Activated CD4-positive, alpha-beta memory T cell treated with anti-CD3 and anti-CD28 coated beads, Interleukin-2, amount 10 ng/mL, durations not matched to agents 7 days and 5 days (primary cell): Measurements from ENCODE around the gene HEYL. TPM values are rescaled to one million over a fixed set of nuclear protein-coding genes. Genes with fewer than 3 reads are reported as not detected.
"Not testable (repeated sequence)": the region's sequence is repeated elsewhere in the genome, so short reads cannot be mapped to it uniquely, and the experiment has no call there.

ENCODE experiments used
- CTCF ChIA-PET: fragments of 350-600 bp; sonication (Branson Sonifier 250); formaldehyde crosslinking; loops from one replicate; lab custom pipeline; 2021; ENCODE audit warnings: antibody characterized with exemption, inconsistent platforms; lab: Charles Lee
- POLR2A ChIA-PET: fragments of 350-600 bp; sonication (Branson Sonifier 250); formaldehyde crosslinking; loops from one replicate; lab custom pipeline; 2021; ENCODE audit warnings: antibody characterized with exemption; lab: Charles Lee
- DNase-seq: peaks from one replicate; pipeline ENCODE4 v3.0.0-alpha.2; 2020
- H3K27ac Mint-ChIP-seq: one replicate; pipeline ENCODE4 v1.8.0; 2021; ENCODE audit warnings: mild to moderate bottlenecking, mixed read lengths
- H3K27me3 Mint-ChIP-seq: one replicate; pipeline ENCODE4 v1.8.0; 2021; ENCODE audit warnings: mixed read lengths
- H3K36me3 Mint-ChIP-seq: one replicate; pipeline ENCODE4 v1.8.0; 2021; ENCODE audit warnings: low read depth, mixed read lengths
- H3K4me1 Mint-ChIP-seq: one replicate; pipeline ENCODE4 v1.8.0; 2021; ENCODE audit warnings: mixed read lengths
- H3K4me3 Mint-ChIP-seq: one replicate; pipeline ENCODE4 v1.8.0; 2021; ENCODE audit warnings: mild to moderate bottlenecking, mixed read lengths
- H3K9me3 Mint-ChIP-seq: one replicate; pipeline ENCODE4 v1.8.0; 2021; ENCODE audit warnings: mixed read lengths
- total RNA-seq, 2 experiments: library from RNA; stranded (reverse); gene quantifications; one replicate each; pipeline ENCODE4 v1.2.3, GENCODE V29; 2021

The HEYL gene
- total RNA-seq, 2 experiments from 2014 or later = not detected

GRCh38 chr1:39617488-39618049 lies 21.9 kb downstream of the HEYL start:
- Mint-ChIP-seq H3K27me3 (peaks cover 3% of the 10 kb centered on the region), H3K36me3 (no peaks in the 10 kb centered on the region), H3K4me1 (no peaks in the 10 kb centered on the region), H3K9me3 (no peaks in the 10 kb centered on the region), H3K4me3 (no peak overlapping the region), H3K27ac (no peak overlapping the region)
- ChIA-PET POLR2A (interaction anchor here (1.0 kb wide), 1 partner anchor 42 kb away, joined by 3 read pairs; no protein-coding TSS in a partner anchor), CTCF (interaction anchor here (2.4 kb wide), 1 partner anchor 11 kb away, joined by 9 read pairs; no protein-coding TSS in a partner anchor)
- DNase-seq = no peak

- Mint-ChIP-seq H3K27ac (no peak overlapping the region), H3K36me3 (no peaks in the 10 kb centered on the region), H3K4me1 (no peaks in the 10 kb centered on the region), H3K4me3 (no peak overlapping the region), H3K27me3 (peaks cover 5% of the 10 kb centered on the region), H3K9me3 (no peaks in the 10 kb centered on the region)
- ChIA-PET POLR2A (no interaction called here), CTCF (no interaction called here)
- DNase-seq = no peak
These were observed 24.3 kb downstream of the HEYL start for GRCh38 chr1:39615086-39615673.

DNA sequence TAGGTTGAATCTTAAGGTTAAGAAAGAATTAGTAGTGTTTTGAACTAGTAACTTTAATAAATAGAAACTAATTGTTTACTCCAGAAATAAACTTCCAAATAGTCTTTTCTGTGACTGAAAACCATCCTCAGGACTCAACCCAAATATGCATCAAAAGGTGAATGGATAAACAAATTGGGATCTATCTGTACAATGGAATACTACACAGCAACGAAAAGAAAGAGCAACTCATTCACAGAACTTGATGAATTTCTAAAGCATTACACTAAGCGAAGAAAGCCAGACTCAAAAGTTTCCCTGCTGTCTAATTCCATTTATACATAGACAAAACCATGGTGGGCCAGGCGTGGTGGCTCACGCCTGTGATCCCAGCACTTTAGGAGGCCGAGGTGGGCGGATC lies 25.0 kb downstream of the HEYL start:
- ChIA-PET CTCF (interaction anchor here (1.1 kb wide), 1 partner anchor 43 kb away, joined by 4 read pairs; no protein-coding TSS in a partner anchor), POLR2A (no interaction called here)
- DNase-seq = no peak
- no peaks in the 10 kb centered on the region for H3K36me3 Mint-ChIP-seq
- no peaks in the 10 kb centered on the region for H3K9me3 Mint-ChIP-seq
- H3K4me3 Mint-ChIP-seq = no peak overlapping the region
- H3K4me1 Mint-ChIP-seq = peaks cover under 1% of the 10 kb centered on the region
- H3K27me3 Mint-ChIP-seq = peaks cover 6% of the 10 kb centered on the region
- H3K27ac Mint-ChIP-seq = no peak overlapping the region

DNA sequence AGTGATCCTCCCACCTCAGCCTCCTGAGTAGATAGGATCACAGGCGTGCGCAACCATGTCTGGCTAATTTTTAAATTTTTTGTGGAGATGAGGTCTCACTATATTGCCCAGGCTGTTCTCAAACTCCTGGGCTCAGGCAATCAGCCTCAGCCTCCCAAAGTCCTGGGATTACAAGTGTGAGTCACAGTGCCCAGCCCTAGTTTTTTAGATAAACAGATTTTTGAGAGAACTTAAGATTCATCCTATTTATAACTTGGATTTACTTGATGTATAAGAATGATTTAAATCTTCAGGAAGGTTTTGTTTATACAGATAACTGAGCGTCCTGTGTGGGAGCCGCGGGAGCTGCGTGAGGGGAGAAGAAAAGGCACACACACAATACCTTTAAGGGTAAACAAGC lies 26.2 kb downstream of the HEYL start:
- H3K27me3 Mint-ChIP-seq = peaks cover 14% of the 10 kb centered on the region
- H3K27ac Mint-ChIP-seq = no peak overlapping the region
- no peak overlapping the region for H3K4me3 Mint-ChIP-seq
- POLR2A ChIA-PET = no interaction called here
- no peak for DNase-seq
- H3K4me1 Mint-ChIP-seq = peaks cover 3% of the 10 kb centered on the region
- H3K9me3 Mint-ChIP-seq = no peaks in the 10 kb centered on the region
- CTCF ChIA-PET = no interaction called here
- H3K36me3 Mint-ChIP-seq = no peaks in the 10 kb centered on the region

DNA sequence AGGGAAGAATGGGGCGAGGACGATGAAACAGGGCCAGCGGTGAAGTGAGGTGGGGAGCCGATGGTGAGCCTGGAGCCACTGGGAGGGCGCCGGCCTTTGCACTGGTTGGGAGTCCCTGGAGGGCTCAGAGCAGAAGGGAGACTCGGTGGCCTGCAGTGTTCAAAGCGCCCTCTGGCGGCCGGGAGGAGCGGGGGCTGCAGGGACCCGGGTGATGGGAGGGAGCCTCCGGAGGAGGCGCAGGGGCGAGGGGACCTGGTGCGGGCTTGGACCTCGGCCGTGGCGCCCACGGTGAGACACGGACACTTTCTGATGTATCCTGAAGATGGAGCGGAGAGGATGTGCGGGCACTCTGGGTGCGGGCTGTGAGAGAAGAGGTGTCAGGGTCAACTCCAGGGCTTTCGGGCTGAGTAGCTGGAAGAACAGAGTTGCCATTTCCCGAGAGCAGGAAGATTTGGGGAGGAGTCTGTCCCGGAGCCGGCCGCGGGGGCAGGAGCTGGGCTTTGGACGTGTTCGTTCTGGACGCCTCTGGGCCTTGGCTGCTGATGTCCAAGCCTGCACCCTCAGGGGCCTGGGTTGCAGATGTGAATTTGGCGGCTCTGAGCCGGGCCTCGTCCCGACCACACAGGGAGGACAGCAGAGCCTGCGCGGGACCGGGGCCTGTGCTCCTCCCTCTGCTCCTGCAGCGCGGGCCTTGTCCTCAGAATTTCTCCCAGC lies 29.7 kb downstream of the HEYL start:
- Mint-ChIP-seq H3K27ac (no peak overlapping the region), H3K4me1 (peaks cover 7% of the 10 kb centered on the region), H3K36me3 (no peaks in the 10 kb centered on the region), H3K27me3 (peaks cover 11% of the 10 kb centered on the region), H3K4me3 (no peak overlapping the region), H3K9me3 (no peaks in the 10 kb centered on the region)
- ChIA-PET CTCF (interaction anchor here (1.0 to 9.2 kb wide), 5 partner anchors 10 to 46 kb away, joined by 3 to 229 read pairs (median 5); no protein-coding TSS in a partner anchor), POLR2A (no interaction called here)
- peak; percentile 65 for DNase-seq

- H3K9me3 Mint-ChIP-seq = no peaks in the 10 kb centered on the region
- DNase-seq = no peak
- CTCF ChIA-PET = interaction anchor here (1.0 to 9.2 kb wide), 8 partner anchors 19 to 116 kb away, joined by 3 to 229 read pairs (median 4); partner anchors contain the start of gene PABPC4
- H3K36me3 Mint-ChIP-seq = no peaks in the 10 kb centered on the region
- peaks cover 14% of the 10 kb centered on the region for H3K27me3 Mint-ChIP-seq
- H3K4me3 Mint-ChIP-seq = no peak overlapping the region
- H3K27ac Mint-ChIP-seq = no peak overlapping the region
- POLR2A ChIA-PET = interaction anchor here (0.6 to 0.8 kb wide), 2 partner anchors 33 to 39 kb away, joined by 3 read pairs; no protein-coding TSS in a partner anchor
- H3K4me1 Mint-ChIP-seq = peaks cover 7% of the 10 kb centered on the region
These were observed 30.5 kb downstream of the HEYL start for GRCh38 chr1:39608921-39609320.

- H3K9me3 Mint-ChIP-seq, H3K36me3 Mint-ChIP-seq, H3K4me1 Mint-ChIP-seq, POLR2A ChIA-PET, H3K27me3 Mint-ChIP-seq, H3K27ac Mint-ChIP-seq, H3K4me3 Mint-ChIP-seq, DNase-seq: not testable (repeated sequence)
- CTCF ChIA-PET = interaction anchor here (0.7 to 9.2 kb wide), 6 partner anchors 52 to 196 kb away, joined by 3 to 229 read pairs (median 16); no protein-coding TSS in a partner anchor
These were observed 35.8 kb downstream of the HEYL start for GRCh38 chr1:39603677-39604076.

- H3K9me3 Mint-ChIP-seq, H3K36me3 Mint-ChIP-seq, POLR2A ChIA-PET, H3K4me3 Mint-ChIP-seq, DNase-seq, H3K4me1 Mint-ChIP-seq, H3K27me3 Mint-ChIP-seq, H3K27ac Mint-ChIP-seq: not testable (repeated sequence)
- CTCF ChIA-PET = interaction anchor here (0.7 to 1.6 kb wide), 4 partner anchors 9 to 196 kb away, joined by 3 to 4 read pairs (median 4); no protein-coding TSS in a partner anchor
These were observed 37.7 kb downstream of the HEYL start for GRCh38 chr1:39601667-39602255.

GRCh38 chr1:39596163-39596562 lies 43.3 kb downstream of the HEYL start:
- POLR2A ChIA-PET = no interaction called here

GRCh38 chr1:39593386-39593785 lies 46.1 kb downstream of the HEYL start:
- no peak for DNase-seq
- CTCF ChIA-PET = interaction anchor here (2.7 kb wide), 1 partner anchor 65 kb away, joined by 10 read pairs; no protein-coding TSS in a partner anchor
- Mint-ChIP-seq H3K36me3 (no peaks in the 10 kb centered on the region), H3K4me1 (peaks cover 6% of the 10 kb centered on the region), H3K4me3 (no peak overlapping the region), H3K27ac (no peak overlapping the region), H3K27me3 (peaks cover 9% of the 10 kb centered on the region), H3K9me3 (no peaks in the 10 kb centered on the region)
- POLR2A ChIA-PET = no interaction called here

More at GRCh38 chr1:39596163-39596562, 43.3 kb downstream of the HEYL start:
- DNase-seq = no peak
- H3K4me3 Mint-ChIP-seq = no peak overlapping the region
- CTCF ChIA-PET = interaction anchor here (0.6 to 2.7 kb wide), 4 partner anchors 10 to 106 kb away, joined by 3 to 10 read pairs (median 4); no protein-coding TSS in a partner anchor
- H3K9me3 Mint-ChIP-seq = peaks cover 2% of the 10 kb centered on the region
- peaks cover 9% of the 10 kb centered on the region for H3K27me3 Mint-ChIP-seq
- no peaks in the 10 kb centered on the region for H3K36me3 Mint-ChIP-seq
- peaks cover 6% of the 10 kb centered on the region for H3K4me1 Mint-ChIP-seq
- no peak overlapping the region for H3K27ac Mint-ChIP-seq

DNA sequence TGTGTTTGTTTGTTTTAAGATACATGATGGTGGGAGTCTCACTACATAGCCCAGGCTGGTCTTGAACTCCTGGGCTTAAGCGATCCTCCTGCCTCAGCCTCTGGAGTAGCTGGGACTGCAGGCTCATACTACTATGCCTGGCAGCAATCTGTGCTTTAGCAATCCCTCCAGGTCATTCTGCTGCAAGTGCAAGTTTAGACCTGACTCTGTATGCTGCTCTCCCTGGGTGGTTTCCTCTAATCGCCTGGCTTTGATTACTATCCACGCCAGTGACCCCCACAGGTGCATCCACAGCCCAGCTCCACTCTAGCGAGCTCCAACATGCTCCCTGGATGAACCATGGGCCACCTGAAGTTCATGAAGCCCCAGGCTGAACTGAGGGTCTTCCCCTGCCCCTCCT lies 47.4 kb downstream of the HEYL start:
- no peak overlapping the region for H3K27ac Mint-ChIP-seq
- H3K36me3 Mint-ChIP-seq = no peaks in the 10 kb centered on the region
- no peak overlapping the region for H3K4me3 Mint-ChIP-seq
- ChIA-PET POLR2A (no interaction called here), CTCF (interaction anchor here (0.8 kb wide), 1 partner anchor 15 kb away, joined by 5 read pairs; no protein-coding TSS in a partner anchor)
- H3K9me3 Mint-ChIP-seq = no peaks in the 10 kb centered on the region
- H3K27me3 Mint-ChIP-seq = peaks cover 9% of the 10 kb centered on the region
- no peak for DNase-seq
- no peaks in the 10 kb centered on the region for H3K4me1 Mint-ChIP-seq

- POLR2A ChIA-PET = no interaction called here
- Mint-ChIP-seq H3K27me3 (peaks cover 5% of the 10 kb centered on the region), H3K4me3 (no peak overlapping the region), H3K4me1 (no peaks in the 10 kb centered on the region), H3K27ac (no peak overlapping the region), H3K9me3 (no peaks in the 10 kb centered on the region), H3K36me3 (no peaks in the 10 kb centered on the region)
- no peak for DNase-seq
- CTCF ChIA-PET = no interaction called here
These were observed 48.9 kb downstream of the HEYL start for GRCh38 chr1:39590546-39590945.
